ENCODE measurements around the gene CD63.

CD63 gene

DNA sequence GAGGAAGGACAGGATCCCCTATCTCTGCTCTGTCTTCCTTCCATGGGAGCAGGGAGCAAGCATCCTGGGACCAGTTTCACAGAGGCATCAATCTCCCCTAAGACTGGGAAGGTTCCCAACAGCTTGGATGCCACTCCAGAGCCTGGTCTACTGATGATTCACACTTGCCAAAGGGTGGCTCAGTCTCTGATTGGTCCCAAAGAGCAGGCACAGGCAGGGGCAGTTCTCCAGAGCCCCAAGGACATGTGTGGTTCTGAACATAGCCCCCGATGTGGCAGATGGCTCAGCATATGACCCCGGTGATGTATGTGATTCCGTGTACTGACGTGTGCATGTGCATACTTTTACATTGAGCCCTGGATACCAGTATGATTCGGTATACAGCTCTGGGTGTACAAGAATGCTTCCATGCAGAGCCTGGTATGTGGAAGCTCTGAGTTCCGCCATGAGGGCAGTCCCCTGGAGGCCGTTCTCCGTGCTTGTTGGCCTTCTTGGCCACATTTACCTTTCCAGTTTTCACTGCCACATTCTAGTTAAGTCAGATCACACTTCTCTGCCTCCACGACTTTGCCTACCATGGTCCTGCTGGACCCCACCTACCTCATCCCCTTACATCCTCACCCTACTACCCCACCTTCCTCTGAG, 42.3 kb downstream of the CD63 start:
- peak in 1 of 2 experiments; percentile 8 for DNase-seq

DNA sequence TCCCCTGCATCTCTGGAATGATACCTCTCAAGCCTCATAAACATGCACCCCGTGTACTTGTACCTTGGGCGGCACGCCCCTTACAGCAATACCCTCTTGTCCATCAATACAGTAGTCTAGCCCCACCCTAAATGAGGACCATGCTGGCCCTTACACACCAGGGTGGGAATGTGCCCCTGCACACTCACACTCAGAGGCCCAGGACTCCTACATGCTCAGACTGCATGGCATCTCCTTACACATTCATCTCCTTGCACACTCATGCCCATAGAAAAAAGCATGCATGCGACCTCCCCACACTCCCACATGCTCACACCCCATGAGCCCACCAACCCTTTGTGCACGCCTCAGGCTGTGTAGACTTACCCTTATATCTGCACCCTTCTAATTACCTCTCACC, 43.1 kb downstream of the CD63 start:
- DNase-seq = no peak

DNA sequence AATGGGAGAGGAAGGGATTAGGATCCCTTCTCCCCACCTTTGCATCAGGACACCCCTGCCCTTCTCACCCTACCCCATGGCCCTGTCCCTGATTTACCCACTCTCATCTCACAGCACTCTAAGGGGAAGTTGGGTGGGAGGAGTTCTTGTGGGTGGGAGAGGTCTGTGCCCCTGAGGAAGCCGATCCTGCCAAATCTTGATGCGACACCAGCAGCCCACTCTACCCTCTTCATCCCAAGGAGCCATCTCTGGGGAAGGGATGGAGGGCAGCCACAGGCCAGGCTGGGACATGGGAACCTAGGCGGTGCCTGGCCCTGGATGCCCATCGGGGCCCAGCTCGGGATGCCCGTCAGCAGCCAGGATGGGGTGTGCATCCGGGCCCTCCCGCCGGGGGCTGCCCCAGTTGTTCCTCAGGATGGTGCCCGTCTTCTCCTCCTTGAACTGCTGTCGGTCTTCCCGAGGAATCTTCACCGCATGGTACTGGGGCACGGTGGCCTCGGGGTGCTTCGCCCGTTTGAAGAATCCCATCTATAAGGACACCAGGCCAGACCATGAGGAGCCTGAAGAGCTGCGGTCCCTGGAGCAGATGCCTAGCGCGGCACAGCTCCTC, 43.9 kb downstream of the CD63 start:
- no peak for DNase-seq

DNA sequence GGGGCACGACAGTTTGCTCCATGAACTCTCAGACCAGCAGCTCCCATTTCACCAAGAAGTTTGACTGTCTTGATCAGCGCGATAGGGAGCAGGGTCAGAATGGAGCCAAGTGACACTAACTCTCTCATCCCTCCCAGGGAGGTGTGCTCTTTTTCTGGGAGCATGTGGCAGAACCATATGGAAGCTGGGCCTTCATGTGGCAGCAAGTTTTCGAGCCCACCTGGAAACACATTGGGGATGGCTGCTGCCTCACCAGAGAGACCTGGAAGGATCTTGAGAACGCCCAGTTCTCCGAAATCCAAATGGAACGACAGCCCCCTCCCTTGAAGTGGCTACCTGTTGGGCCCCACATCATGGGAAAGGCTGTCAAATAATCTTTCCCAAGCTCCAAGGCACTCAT, 45.1 kb downstream of the CD63 start:
- no peak for DNase-seq

DNA sequence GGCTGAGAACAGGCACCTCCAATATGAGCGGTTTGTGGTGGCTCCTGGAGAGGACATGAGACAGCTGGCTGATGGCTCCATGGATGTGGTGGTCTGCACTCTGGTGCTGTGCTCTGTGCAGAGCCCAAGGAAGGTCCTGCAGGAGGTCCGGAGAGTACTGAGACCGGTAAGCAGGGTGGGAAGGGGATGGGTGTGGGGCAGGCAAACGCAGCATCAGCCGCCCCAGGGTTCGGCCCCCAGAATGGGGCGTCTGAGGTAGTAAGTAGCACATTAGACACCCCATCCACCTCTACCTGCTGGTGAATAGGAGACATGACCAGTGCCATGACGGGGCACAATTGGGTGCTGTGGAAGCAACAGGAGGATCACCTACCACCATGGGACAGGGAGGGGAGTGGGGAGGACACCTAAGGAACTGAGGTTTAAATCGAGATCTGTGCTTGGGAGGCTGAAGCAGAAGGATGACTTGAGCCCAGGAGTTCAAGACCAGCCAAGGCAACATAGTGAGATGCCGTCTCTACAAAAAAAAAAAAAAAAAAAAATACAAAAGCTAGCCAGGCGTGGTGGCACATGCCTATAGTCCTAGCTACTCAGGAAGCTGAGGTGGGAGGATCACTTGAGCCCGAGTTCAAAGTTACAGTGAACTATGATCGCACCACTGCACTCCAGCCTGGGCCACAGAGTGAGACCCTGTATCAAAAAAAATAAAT, 46.6 kb downstream of the CD63 start:
- DNase-seq = no peak

DNA sequence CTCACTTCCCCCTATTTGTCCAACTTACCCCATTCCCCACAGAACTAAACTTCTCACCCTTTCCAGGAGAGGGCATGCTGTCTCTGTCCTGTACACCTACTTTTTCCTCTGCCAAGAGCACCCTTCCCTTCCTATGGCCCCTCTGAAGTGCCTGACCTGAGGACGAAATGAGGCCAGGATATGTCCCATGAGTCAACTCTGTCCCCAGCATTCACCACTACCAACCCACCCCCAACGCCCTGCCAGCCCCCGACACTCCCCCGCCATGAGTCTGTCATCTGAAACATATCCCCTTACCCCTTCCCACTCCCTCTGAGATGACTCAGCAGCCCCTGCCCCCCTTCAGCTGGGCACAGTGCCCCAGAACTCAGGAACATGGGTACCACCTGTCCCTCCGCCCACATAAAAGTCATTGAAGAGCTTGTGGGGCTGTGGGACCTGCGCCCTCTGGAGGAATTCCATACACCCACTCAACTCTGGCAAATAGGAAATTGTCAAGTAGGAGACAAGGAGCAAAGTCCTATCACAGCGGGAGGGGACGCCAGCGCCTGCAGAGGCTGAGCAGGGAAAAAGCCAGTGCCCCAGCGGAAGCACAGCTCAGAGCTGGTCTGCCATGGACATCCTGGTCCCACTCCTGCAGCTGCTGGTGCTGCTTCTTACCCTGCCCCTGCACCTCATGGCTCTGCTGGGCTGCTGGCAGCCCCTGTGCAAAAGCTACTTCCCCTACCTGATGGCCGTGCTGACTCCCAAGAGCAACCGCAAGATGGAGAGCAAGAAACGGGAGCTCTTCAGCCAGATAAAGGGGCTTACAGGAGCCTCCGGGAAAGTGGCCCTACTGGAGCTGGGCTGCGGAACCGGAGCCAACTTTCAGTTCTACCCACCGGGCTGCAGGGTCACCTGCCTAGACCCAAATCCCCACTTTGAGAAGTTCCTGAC, 47.4 kb downstream of the CD63 start:
- DNase-seq = peak; percentile 50 to 61

DNA sequence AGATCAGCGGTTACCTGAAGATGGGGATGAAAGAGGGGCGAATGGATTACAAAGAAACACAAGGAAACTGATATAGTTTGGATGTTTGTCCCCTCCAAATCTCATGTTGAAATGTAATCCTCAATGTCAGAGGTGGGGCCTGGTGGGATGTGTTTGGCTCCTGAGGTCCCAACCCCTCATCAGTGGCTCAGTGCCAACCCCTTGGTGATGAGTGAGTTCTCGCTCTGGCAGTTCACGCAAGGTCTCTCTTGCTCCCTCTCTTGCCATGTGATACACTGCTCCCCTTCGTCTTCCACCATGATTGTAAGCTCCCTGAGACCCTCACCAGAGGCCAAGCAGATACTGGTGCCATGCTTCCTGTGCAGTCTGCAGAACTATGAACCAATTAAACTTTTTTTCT, 49.1 kb downstream of the CD63 start:
- no peak for DNase-seq

DNA sequence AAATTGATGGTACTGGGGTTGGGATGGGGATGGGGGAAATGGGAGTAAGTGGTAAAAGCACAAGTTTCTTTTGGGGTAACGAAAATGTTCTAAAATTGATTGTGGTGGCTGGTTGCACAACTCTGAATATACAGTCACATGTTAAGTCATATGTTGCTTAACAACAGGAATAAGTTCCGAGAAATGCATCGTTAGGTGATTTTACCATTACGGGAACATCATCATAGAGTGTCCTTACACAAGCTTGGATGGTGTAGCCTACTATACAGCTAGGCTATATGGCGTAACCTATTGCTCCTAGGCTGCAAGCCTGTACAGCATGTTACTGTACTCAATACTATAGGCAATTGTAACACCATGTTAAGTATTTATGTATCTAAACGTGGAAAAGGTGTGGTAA, 52.1 kb downstream of the CD63 start:
- DNase-seq = no peak

DNA sequence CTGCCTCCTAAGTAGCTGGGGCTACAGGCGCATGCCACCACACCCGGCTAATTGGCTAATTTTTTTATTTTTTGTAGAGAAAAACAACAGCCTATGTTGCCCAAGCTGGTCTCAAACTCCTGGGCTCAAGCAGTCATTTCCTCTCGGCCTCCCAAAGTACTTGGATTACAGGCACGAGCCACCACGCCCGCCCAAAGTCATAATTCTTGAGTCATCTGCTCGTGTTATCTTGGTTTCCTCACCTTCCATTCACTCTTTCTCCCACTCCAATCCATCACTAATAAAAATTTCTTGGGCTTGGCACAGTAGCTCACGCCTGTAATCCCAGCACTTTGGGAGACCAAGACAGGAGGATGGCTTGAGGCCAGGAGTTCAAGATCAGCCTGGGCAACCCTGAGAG, 53.1 kb downstream of the CD63 start:
- no peak for DNase-seq
